PC-3 (cell line): ENCODE data around the gene CEMP1. TPM values are rescaled to one million over a fixed set of nuclear protein-coding genes. Genes with fewer than 3 reads are reported as not detected.
"Not testable (repeated sequence)": the region's sequence is repeated elsewhere in the genome, so short reads cannot be mapped to it uniquely, and the experiment has no call there.

ENCODE experiments used
- ATAC-seq: fragments of 200-7000 bp; cut with Tn5 transposase; 2 replicates; pipeline ENCODE4 v1.9.1; 2020; ENCODE audit warnings: mild to moderate bottlenecking, moderate library complexity
- BruUV-seq: library from RNA; stranded (reverse); fragments of 400-500 nt; replicated peaks from 2 replicates; lab custom pipeline; 2021; lab: Mats Ljungman, UMichigan
- CTCF ChIA-PET: fragments of 300-600 bp; sonication (Branson Sonifier 250); formaldehyde crosslinking; loops from one replicate; lab custom pipeline; 2022; ENCODE audit warnings: antibody characterized with exemption; lab: Charles Lee
- POLR2A ChIA-PET: fragments of 300-600 bp; sonication (Branson Sonifier 250); formaldehyde crosslinking; loops from one replicate; lab custom pipeline; 2022; ENCODE audit warnings: antibody characterized with exemption; ENCODE audit not compliant: unreplicated experiment; lab: Charles Lee
- DNase-seq: peaks from one replicate; pipeline ENCODE4 v3.0.0-alpha.2; 2015
- H2AFZ ChIP-seq: fragments of 300-600 bp; sonication (generic); 2 replicates; pipeline ENCODE4 v1.6.0; 2016; ENCODE audit warnings: antibody characterized with exemption, low read length
- H3F3A ChIP-seq: fragments of 300-600 bp; sonication (generic); one replicate; pipeline ENCODE4 v1.6.0; 2017; ENCODE audit warnings: antibody characterized with exemption, low read length, control low read depth, mild to moderate bottlenecking; ENCODE audit not compliant: unreplicated experiment
- H3K27ac ChIP-seq: fragments of 300-600 bp; sonication (generic); 2 replicates; pipeline ENCODE4 v1.5.1; 2016; ENCODE audit warnings: mild to moderate bottlenecking, low read length
- H3K27me3 ChIP-seq: fragments of 300-600 bp; sonication (generic); 2 replicates; pipeline ENCODE4 v1.6.1; 2016; ENCODE audit warnings: low read length, mixed read lengths
- H3K36me3 ChIP-seq: fragments of 300-600 bp; sonication (generic); 2 replicates; pipeline ENCODE4 v1.6.1; 2016; ENCODE audit warnings: low read depth, mixed run types, low read length, mixed read lengths
- H3K4me1 ChIP-seq: fragments of 300-600 bp; sonication (generic); 2 replicates; pipeline ENCODE4 v1.5.1; 2016; ENCODE audit warnings: low read length; ENCODE audit not compliant: insufficient read depth
- H3K4me2 ChIP-seq: fragments of 300-600 bp; sonication (generic); 2 replicates; pipeline ENCODE4 v1.6.0; 2016; ENCODE audit warnings: low read length
- H3K4me3 ChIP-seq: fragments of 300-600 bp; sonication (generic); 2 replicates; pipeline ENCODE4 v1.5.1; 2016; ENCODE audit warnings: mild to moderate bottlenecking, low read length, mixed read lengths
- H3K79me2 ChIP-seq: fragments of 300-600 bp; sonication (generic); 2 replicates; pipeline ENCODE4 v1.6.1; 2017; ENCODE audit warnings: low read length, mixed read lengths
- H3K9ac ChIP-seq: fragments of 300-600 bp; sonication (generic); 2 replicates; pipeline ENCODE4 v1.6.0; 2016; ENCODE audit warnings: mild to moderate bottlenecking, low read length
- H3K9me2 ChIP-seq: fragments of 300-600 bp; sonication (generic); replicated peaks from 2 replicates; pipeline ENCODE4 v1.6.1; 2016; ENCODE audit warnings: mixed run types, low read length, mixed read lengths
- H3K9me3 ChIP-seq: fragments of 300-600 bp; sonication (generic); 2 replicates; pipeline ENCODE4 v1.6.1; 2016; ENCODE audit warnings: low read length, mixed read lengths
- H4K20me1 ChIP-seq: fragments of 300-600 bp; sonication (generic); 2 replicates; pipeline ENCODE4 v1.6.1; 2016; ENCODE audit warnings: low read length, mixed read lengths
- EZH2 ChIP-seq: fragments of 300-600 bp; sonication (generic); IDR thresholded peaks from one replicate; pipeline ENCODE4 v1.6.1; 2017; ENCODE audit warnings: antibody characterized with exemption, mild to moderate bottlenecking, low read length; ENCODE audit not compliant: unreplicated experiment
- EZH2phosphoT487 ChIP-seq: fragments of 300-600 bp; sonication (generic); IDR thresholded peaks from 2 replicates; pipeline ENCODE4 v1.6.1; 2018; ENCODE audit warnings: mild to moderate bottlenecking, antibody characterized with exemption, low read length, borderline replicate concordance
- intact Hi-C: fragments of 100-400 bp; cut with micrococcal nuclease; formaldehyde crosslinking; loops from 2 replicates; pipeline ENCODE4 v1.9.0; 2023
- total RNA-seq: library from RNA; depleted of rRNA; stranded (reverse); fragments of >200 nt; gene quantifications from 2 replicates; pipeline ENCODE4 v1.2.3, GENCODE V29; 2014
- TF ChIP-seq, protein P1 (sequence below): fragments of 300-600 bp; sonication (generic); conservative IDR thresholded peaks from 2 replicates; pipeline ENCODE4 v1.5.1; 2017; ENCODE audit warnings: antibody characterized with exemption, low read depth, mild to moderate bottlenecking, low read length

Gene CEMP1
- total RNA-seq, 1 experiment from 2014 or later = not detected

GRCh38 chr16:2535625-2536013 lies 4.4 kb upstream of the CEMP1 start:
- CTCF ChIA-PET = no interaction called here
- H3F3A ChIP-seq = no peaks in the 10 kb centered on the region
- H3K4me3 ChIP-seq = no peak overlapping the region
- no peaks in the 10 kb centered on the region for H3K36me3 ChIP-seq
- no peak overlapping the region for H3K27ac ChIP-seq
- no peaks in the 10 kb centered on the region for H3K9me3 ChIP-seq
- H3K4me2 ChIP-seq = no peak overlapping the region
- H3K79me2 ChIP-seq = peaks cover 22% of the 10 kb centered on the region
- H3K9me2 ChIP-seq = no peaks in the 10 kb centered on the region
- ATAC-seq (no peak), DNase-seq (no peak)
- POLR2A ChIA-PET = no interaction called here
- no peak overlapping the region for H3K9ac ChIP-seq
- H2AFZ ChIP-seq = no peak overlapping the region
- H3K27me3 ChIP-seq = no peaks in the 10 kb centered on the region
- BruUV-seq = no TSS peak
- H3K4me1 ChIP-seq = peaks cover 9% of the 10 kb centered on the region; the same call in 1 of the 2 replicates
- intact Hi-C loops = no loop called here
- TF ChIP-seq, protein P1, sequence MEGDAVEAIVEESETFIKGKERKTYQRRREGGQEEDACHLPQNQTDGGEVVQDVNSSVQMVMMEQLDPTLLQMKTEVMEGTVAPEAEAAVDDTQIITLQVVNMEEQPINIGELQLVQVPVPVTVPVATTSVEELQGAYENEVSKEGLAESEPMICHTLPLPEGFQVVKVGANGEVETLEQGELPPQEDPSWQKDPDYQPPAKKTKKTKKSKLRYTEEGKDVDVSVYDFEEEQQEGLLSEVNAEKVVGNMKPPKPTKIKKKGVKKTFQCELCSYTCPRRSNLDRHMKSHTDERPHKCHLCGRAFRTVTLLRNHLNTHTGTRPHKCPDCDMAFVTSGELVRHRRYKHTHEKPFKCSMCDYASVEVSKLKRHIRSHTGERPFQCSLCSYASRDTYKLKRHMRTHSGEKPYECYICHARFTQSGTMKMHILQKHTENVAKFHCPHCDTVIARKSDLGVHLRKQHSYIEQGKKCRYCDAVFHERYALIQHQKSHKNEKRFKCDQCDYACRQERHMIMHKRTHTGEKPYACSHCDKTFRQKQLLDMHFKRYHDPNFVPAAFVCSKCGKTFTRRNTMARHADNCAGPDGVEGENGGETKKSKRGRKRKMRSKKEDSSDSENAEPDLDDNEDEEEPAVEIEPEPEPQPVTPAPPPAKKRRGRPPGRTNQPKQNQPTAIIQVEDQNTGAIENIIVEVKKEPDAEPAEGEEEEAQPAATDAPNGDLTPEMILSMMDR = no peak
- TF ChIP-seq EZH2 = no peak
- TF ChIP-seq EZH2phosphoT487 = no peak
- H4K20me1 ChIP-seq = no peaks in the 10 kb centered on the region

- H3K36me3 ChIP-seq, H3K4me2 ChIP-seq, H4K20me1 ChIP-seq, POLR2A ChIA-PET, H3K27ac ChIP-seq, H3K9me2 ChIP-seq, DNase-seq, H3K9ac ChIP-seq, intact Hi-C loops, H3K9me3 ChIP-seq, H3K79me2 ChIP-seq, ATAC-seq, H2AFZ ChIP-seq, CTCF ChIA-PET, H3F3A ChIP-seq, H3K27me3 ChIP-seq, H3K4me1 ChIP-seq, H3K4me3 ChIP-seq, BruUV-seq: not testable (repeated sequence)
Observed at GRCh38 chr16:2534335-2534734, 3.1 kb upstream of the CEMP1 start.

DNA sequence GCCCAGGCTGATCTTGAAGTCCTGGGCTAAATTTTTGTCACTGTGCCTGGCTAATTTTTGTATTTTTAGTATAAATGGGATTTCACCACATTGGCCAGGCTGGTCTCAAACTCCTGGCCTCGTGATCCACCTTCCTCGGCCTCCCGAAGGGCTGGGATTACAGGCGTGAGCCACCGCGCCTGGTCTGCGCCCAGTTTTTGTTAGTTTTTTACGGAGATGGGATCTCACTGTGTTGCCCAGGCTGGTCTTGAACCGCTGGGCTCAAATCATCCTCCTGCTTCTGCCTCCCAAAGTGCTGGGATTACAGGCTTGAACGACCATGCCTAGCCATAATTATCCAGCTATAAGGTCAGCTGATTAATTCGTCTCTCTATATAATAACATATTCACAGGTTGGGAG lies 2.7 kb upstream of the CEMP1 start:
- DNase-seq (no peak), ATAC-seq (no peak)
- no peak overlapping the region for H3K4me3 ChIP-seq
- H3K9me2 ChIP-seq = no peaks in the 10 kb centered on the region
- no peak overlapping the region for H3K4me2 ChIP-seq
- H3F3A ChIP-seq = no peaks in the 10 kb centered on the region
- no peaks in the 10 kb centered on the region for H3K9me3 ChIP-seq
- H2AFZ ChIP-seq = no peak overlapping the region
- no peak overlapping the region for H3K27ac ChIP-seq
- peaks cover 9% of the 10 kb centered on the region; the same call in 1 of the 2 replicates for H3K4me1 ChIP-seq
- TF ChIP-seq EZH2 (no peak), EZH2phosphoT487 (no peak)
- TF ChIP-seq, protein P1 = no peak
- H3K36me3 ChIP-seq = no peaks in the 10 kb centered on the region
- H3K9ac ChIP-seq = no peak overlapping the region
- intact Hi-C loops = no loop called here
- no peaks in the 10 kb centered on the region for H3K27me3 ChIP-seq
- H3K79me2 ChIP-seq = peaks cover 5% of the 10 kb centered on the region
- ChIA-PET POLR2A (no interaction called here), CTCF (no interaction called here)
- H4K20me1 ChIP-seq = no peaks in the 10 kb centered on the region
- BruUV-seq = no TSS peak

DNA sequence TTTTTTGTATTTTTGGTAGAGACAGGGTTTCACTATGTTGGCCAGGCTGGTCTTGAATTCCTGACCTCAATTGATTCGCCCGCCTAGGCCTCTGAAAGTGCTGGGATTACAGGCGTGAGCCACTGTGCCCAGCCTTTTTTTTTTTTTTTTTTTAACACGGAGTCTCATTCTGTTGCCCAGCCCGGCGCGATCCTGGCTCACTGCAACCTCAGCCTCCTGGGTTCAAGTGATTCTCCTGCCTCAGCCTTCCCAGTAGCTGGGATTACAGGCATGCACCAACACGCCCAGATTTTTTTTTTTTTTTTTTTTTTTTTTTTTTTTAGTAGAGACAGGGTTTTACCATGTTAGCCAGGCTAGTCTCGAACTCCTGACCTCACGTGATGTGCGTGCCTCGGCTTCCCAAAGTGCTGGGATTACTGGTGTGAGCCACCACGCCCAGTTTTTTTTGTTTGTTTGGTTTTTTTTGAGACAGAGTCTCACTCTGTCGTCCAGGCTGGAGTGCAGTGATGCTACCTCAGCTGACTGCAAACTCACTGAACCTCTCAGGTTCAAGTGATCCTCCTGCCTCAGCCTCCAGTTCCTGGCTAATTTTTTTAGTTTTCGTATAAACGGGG lies 2.0 kb upstream of the CEMP1 start:
- H3F3A ChIP-seq, H3K79me2 ChIP-seq, H3K9me3 ChIP-seq, H3K27me3 ChIP-seq, H3K36me3 ChIP-seq, H4K20me1 ChIP-seq, BruUV-seq, H2AFZ ChIP-seq, H3K9me2 ChIP-seq, intact Hi-C loops, CTCF ChIA-PET, ATAC-seq, H3K27ac ChIP-seq, H3K4me1 ChIP-seq, H3K9ac ChIP-seq, DNase-seq: not testable (repeated sequence)
- POLR2A ChIA-PET = interaction anchor here (0.7 kb wide), 1 partner anchor 14 kb away, joined by 4 read pairs; no protein-coding TSS in a partner anchor
- H3K4me3 ChIP-seq = peak overlapping the region; percentile 69
- H3K4me2 ChIP-seq = peak overlapping the region; percentile 94
